Stimulated activated CD4-positive, alpha-beta T cell treated with anti-CD3 and anti-CD28 coated beads, TNF-alpha, amount 100 ng/mL, for 48 hours (primary cell): ENCODE results near the gene SPEN.
"Not testable (repeated sequence)": the region's sequence is repeated elsewhere in the genome, so short reads cannot be mapped to it uniquely, and the experiment has no call there.

Source experiments
- DNase-seq, 3 donors: peaks; one replicate each; pipeline ENCODE4 v3.0.0-alpha.2; 2020; ENCODE audit warnings: low read depth in 3 of 3

Gene SPEN

GRCh38 chr1:15892857-15893599 is 45.5 kb downstream of the SPEN start:
- DNase-seq, result not testable (repeated sequence)

- DNase-seq, result no peak
These were observed 47.7 kb downstream of the SPEN start for GRCh38 chr1:15895233-15895632.

- not testable (repeated sequence) for DNase-seq
These were observed 49.5 kb downstream of the SPEN start for GRCh38 chr1:15896841-15897610.

GRCh38 chr1:15899266-15899665 is 51.8 kb downstream of the SPEN start:
- no peak for DNase-seq

GRCh38 chr1:15900662-15901279 is 53.3 kb downstream of the SPEN start:
- no peak for DNase-seq

GRCh38 chr1:15902882-15903281 is 55.4 kb downstream of the SPEN start:
- DNase-seq, result no peak

- DNase-seq, result no peak
These were observed 61.1 kb downstream of the SPEN start for GRCh38 chr1:15908597-15908996.

GRCh38 chr1:15911141-15911540 is 63.6 kb downstream of the SPEN start:
- DNase-seq, result no peak

- DNase-seq, result no peak
These were observed 64.4 kb downstream of the SPEN start for GRCh38 chr1:15911927-15912326.

GRCh38 chr1:15913607-15914006 is 66.1 kb downstream of the SPEN start:
- DNase-seq, result not testable (repeated sequence)

- no peak for DNase-seq
These were observed 68.5 kb downstream of the SPEN start for GRCh38 chr1:15915991-15916390.

GRCh38 chr1:15916417-15916816 is 68.9 kb downstream of the SPEN start:
- DNase-seq, result no peak

- DNase-seq, result no peak
These were observed 69.4 kb downstream of the SPEN start for GRCh38 chr1:15916916-15917315.

- peak; percentile 44 to 59 (median 58) for DNase-seq
These were observed 71.6 kb downstream of the SPEN start for GRCh38 chr1:15918962-15919715.

- DNase-seq, result no peak
These were observed 75.7 kb downstream of the SPEN start for GRCh38 chr1:15923241-15923640.

GRCh38 chr1:15926448-15926847 is 78.9 kb downstream of the SPEN start:
- DNase-seq, result not testable (repeated sequence)

GRCh38 chr1:15928971-15929965 is 81.8 kb downstream of the SPEN start:
- no peak for DNase-seq

GRCh38 chr1:15931401-15931800 is 83.9 kb downstream of the SPEN start:
- DNase-seq, result no peak

- DNase-seq, result no peak
These were observed 84.4 kb downstream of the SPEN start for GRCh38 chr1:15931884-15932283.

- no peak for DNase-seq
These were observed 85.1 kb downstream of the SPEN start for GRCh38 chr1:15932612-15933011.

- DNase-seq, result no peak
These were observed 86.2 kb downstream of the SPEN start for GRCh38 chr1:15933684-15934083.
